Measurements from ENCODE around the gene UBE2J2.

Gene UBE2J2

GRCh38 chr1:1320666-1321448, 47.2 kb upstream of the UBE2J2 start:
- H3K4me3 ChIP-seq (IDR thresholded peaks at IDR 0.05; ENCODE audit: insufficient read depth, low read depth, low read length), result no peak overlapping the region
- H2AFZ ChIP-seq (ENCODE audit: low read depth), result no peak overlapping the region
- no peak overlapping the region for H3K9ac ChIP-seq
- H3K4me1 ChIP-seq (ENCODE audit: low read depth, poor library complexity, severe bottlenecking), result peaks cover 15% of the 10 kb centered on the region
- no peak overlapping the region for H3K27ac ChIP-seq
- peaks cover 49% of the 10 kb centered on the region for H3K79me2 ChIP-seq (ENCODE audit: insufficient read depth, low read depth)
- H3K27me3 ChIP-seq (ENCODE audit: insufficient read depth, low read depth), result no peaks in the 10 kb centered on the region
- H3K4me2 ChIP-seq, result no peak overlapping the region
- no peaks in the 10 kb centered on the region; the same call in 1 of the 2 replicates for H3K36me3 ChIP-seq (ENCODE audit: insufficient read depth)
- no peaks in the 10 kb centered on the region for H4K20me1 ChIP-seq (ENCODE audit: insufficient read depth)
- TF ChIP-seq, protein P1, sequence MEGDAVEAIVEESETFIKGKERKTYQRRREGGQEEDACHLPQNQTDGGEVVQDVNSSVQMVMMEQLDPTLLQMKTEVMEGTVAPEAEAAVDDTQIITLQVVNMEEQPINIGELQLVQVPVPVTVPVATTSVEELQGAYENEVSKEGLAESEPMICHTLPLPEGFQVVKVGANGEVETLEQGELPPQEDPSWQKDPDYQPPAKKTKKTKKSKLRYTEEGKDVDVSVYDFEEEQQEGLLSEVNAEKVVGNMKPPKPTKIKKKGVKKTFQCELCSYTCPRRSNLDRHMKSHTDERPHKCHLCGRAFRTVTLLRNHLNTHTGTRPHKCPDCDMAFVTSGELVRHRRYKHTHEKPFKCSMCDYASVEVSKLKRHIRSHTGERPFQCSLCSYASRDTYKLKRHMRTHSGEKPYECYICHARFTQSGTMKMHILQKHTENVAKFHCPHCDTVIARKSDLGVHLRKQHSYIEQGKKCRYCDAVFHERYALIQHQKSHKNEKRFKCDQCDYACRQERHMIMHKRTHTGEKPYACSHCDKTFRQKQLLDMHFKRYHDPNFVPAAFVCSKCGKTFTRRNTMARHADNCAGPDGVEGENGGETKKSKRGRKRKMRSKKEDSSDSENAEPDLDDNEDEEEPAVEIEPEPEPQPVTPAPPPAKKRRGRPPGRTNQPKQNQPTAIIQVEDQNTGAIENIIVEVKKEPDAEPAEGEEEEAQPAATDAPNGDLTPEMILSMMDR (conservative IDR thresholded peaks at IDR 0.05; ENCODE audit: low read depth, low read length), result no peak

GRCh38 chr1:1319646-1319941, 45.9 kb upstream of the UBE2J2 start:
- Histone ChIP-seq H3K27me3 (ENCODE audit: insufficient read depth, low read depth) (no peaks in the 10 kb centered on the region), H3K9ac (no peak overlapping the region), H2AFZ (ENCODE audit: low read depth) (no peak overlapping the region), H3K36me3 (ENCODE audit: insufficient read depth) (no peaks in the 10 kb centered on the region; the same call in 1 of the 2 replicates), H3K4me2 (no peak overlapping the region), H3K4me3 (IDR thresholded peaks at IDR 0.05; ENCODE audit: insufficient read depth, low read depth, low read length) (no peak overlapping the region), H3K79me2 (ENCODE audit: insufficient read depth, low read depth) (peaks cover 44% of the 10 kb centered on the region), H4K20me1 (ENCODE audit: insufficient read depth) (no peaks in the 10 kb centered on the region), H3K4me1 (ENCODE audit: low read depth, poor library complexity, severe bottlenecking) (peaks cover 9% of the 10 kb centered on the region), H3K27ac (no peak overlapping the region)
- TF ChIP-seq, protein P1 (conservative IDR thresholded peaks at IDR 0.05; ENCODE audit: low read depth, low read length), result no peak

DNA sequence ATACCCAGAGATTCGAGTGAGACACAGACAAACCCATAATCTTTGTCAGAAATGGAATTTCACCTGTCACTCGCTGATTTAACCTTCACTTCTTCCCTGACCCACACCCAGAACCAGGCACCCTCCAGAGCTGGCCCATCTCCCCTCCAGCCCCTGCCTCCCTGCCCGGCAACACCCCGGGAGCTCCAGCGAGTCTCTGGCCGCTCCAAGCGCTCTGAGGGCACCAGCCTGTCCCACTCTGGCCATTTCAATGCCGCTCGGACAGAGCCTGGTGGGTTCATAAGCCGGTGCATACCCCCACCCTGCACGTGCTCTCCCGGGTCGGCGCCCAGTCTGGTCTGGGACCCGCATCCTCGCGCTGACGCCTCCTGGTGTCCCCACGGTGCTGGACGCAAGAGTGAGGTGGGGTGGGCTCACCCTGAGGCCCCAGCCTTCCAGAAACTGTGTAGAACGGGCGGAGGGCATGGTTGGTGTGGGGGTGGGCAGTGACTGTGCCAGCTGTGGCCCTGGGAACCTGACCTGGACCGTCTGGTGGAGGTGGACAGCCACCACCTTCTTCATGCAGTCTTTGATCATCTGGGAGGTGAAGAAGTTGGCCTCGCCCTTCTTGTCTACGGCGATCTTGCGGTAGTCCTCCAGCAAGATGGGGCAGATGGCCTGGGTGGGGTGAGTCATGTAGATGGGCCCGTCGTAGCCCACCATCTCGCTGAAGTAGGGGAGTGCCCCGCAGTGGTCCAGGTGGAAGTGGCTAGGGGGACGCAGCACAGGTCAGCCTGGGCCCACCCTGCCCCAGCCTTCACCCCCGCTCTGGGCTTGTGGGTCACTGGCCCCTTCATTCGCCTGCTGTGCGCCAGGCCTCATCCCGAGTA, 45.4 kb upstream of the UBE2J2 start:
- H3K27me3 ChIP-seq (ENCODE audit: insufficient read depth, low read depth), result no peaks in the 10 kb centered on the region
- TF ChIP-seq, protein P1 (conservative IDR thresholded peaks at IDR 0.05; ENCODE audit: low read depth, low read length), result no peak
- no peak overlapping the region for H3K27ac ChIP-seq
- H4K20me1 ChIP-seq (ENCODE audit: insufficient read depth), result no peaks in the 10 kb centered on the region
- H3K36me3 ChIP-seq (ENCODE audit: insufficient read depth), result no peaks in the 10 kb centered on the region; the same call in 1 of the 2 replicates
- H3K4me3 ChIP-seq (IDR thresholded peaks at IDR 0.05; ENCODE audit: insufficient read depth, low read depth, low read length), result no peak overlapping the region
- peaks cover 41% of the 10 kb centered on the region for H3K79me2 ChIP-seq (ENCODE audit: insufficient read depth, low read depth)
- no peak overlapping the region for H3K4me2 ChIP-seq
- H3K4me1 ChIP-seq (ENCODE audit: low read depth, poor library complexity, severe bottlenecking), result peaks cover 9% of the 10 kb centered on the region
- H3K9ac ChIP-seq, result no peak overlapping the region
- H2AFZ ChIP-seq (ENCODE audit: low read depth), result no peak overlapping the region

GRCh38 chr1:1318131-1318652, 44.5 kb upstream of the UBE2J2 start:
- no peaks in the 10 kb centered on the region; the same call in 1 of the 2 replicates for H3K36me3 ChIP-seq (ENCODE audit: insufficient read depth)
- no peak overlapping the region for H3K9ac ChIP-seq
- no peak overlapping the region for H3K4me2 ChIP-seq
- H3K79me2 ChIP-seq (ENCODE audit: insufficient read depth, low read depth), result peaks cover 36% of the 10 kb centered on the region
- TF ChIP-seq, protein P1 (conservative IDR thresholded peaks at IDR 0.05; ENCODE audit: low read depth, low read length), result no peak
- no peak overlapping the region for H3K27ac ChIP-seq
- peaks cover 5% of the 10 kb centered on the region for H3K4me1 ChIP-seq (ENCODE audit: low read depth, poor library complexity, severe bottlenecking)
- no peak overlapping the region for H2AFZ ChIP-seq (ENCODE audit: low read depth)
- H3K27me3 ChIP-seq (ENCODE audit: insufficient read depth, low read depth), result no peaks in the 10 kb centered on the region
- no peak overlapping the region for H3K4me3 ChIP-seq (IDR thresholded peaks at IDR 0.05; ENCODE audit: insufficient read depth, low read depth, low read length)
- no peaks in the 10 kb centered on the region for H4K20me1 ChIP-seq (ENCODE audit: insufficient read depth)
